AG10803 (cell line): ENCODE data around the gene NBPF20.
"Not testable (repeated sequence)": the region's sequence is repeated elsewhere in the genome, so short reads cannot be mapped to it uniquely, and the experiment has no call there.

ENCODE experiments used
- DNase-seq: peaks from one replicate; pipeline ENCODE4 v3.0.0; 2010; ENCODE audit warnings: low read depth
- H3K4me3 ChIP-seq: 2 replicates; pipeline ENCODE4 v1.5.1; 2011; ENCODE audit warnings: mild to moderate bottlenecking, low read length, control low read depth
- CTCF ChIP-seq: conservative IDR thresholded peaks from 2 replicates; pipeline ENCODE4 v1.5.1; 2011; ENCODE audit warnings: mild to moderate bottlenecking, low read length, control low read depth, inconsistent platforms

The NBPF20 gene

GRCh38 chr1:145425436-145426029, at the start of gene NBPF20:
Gene NBPF20 (minus strand): TSS chr1:145425603. CDS start chr1:145405272, 20,331 bp downstream.
- no peak for TF ChIP-seq CTCF

GRCh38 chr1:145474837-145475368, 49.5 kb upstream of the NBPF20 start:
- DNase-seq, H3K4me3 ChIP-seq: not testable (repeated sequence)

More at GRCh38 chr1:145425436-145426029, at the start of gene NBPF20:
- peak within 1 kb of the TSS; percentile 71 for H3K4me3 ChIP-seq
- peak; percentile 43 for DNase-seq

GRCh38 chr1:145472731-145473130, 47.3 kb upstream of the NBPF20 start:
- DNase-seq, H3K4me3 ChIP-seq: not testable (repeated sequence)

- H3K4me3 ChIP-seq, DNase-seq: not testable (repeated sequence)
These were observed 46.0 kb upstream of the NBPF20 start for GRCh38 chr1:145471365-145471764.

GRCh38 chr1:145465405-145466144, 40.2 kb upstream of the NBPF20 start:
- peak overlapping the region; percentile 56 for H3K4me3 ChIP-seq

GRCh38 chr1:145464708-145465336, 39.4 kb upstream of the NBPF20 start:
- peak overlapping the region; percentile 56 for H3K4me3 ChIP-seq
- not testable (repeated sequence) for DNase-seq

More at GRCh38 chr1:145465405-145466144, 40.2 kb upstream of the NBPF20 start:
- DNase-seq: peak; percentile 85

- H3K4me3 ChIP-seq, DNase-seq: not testable (repeated sequence)
These were observed 38.6 kb upstream of the NBPF20 start for GRCh38 chr1:145464017-145464416.

GRCh38 chr1:145460684-145461083, 35.3 kb upstream of the NBPF20 start:
- DNase-seq, H3K4me3 ChIP-seq: not testable (repeated sequence)

GRCh38 chr1:145460048-145460447, 34.6 kb upstream of the NBPF20 start:
- not testable (repeated sequence) for DNase-seq, H3K4me3 ChIP-seq

GRCh38 chr1:145459591-145459990, 34.2 kb upstream of the NBPF20 start:
- DNase-seq, H3K4me3 ChIP-seq: not testable (repeated sequence)

GRCh38 chr1:145459063-145459462, 33.7 kb upstream of the NBPF20 start:
- DNase-seq, H3K4me3 ChIP-seq: not testable (repeated sequence)

- H3K4me3 ChIP-seq, DNase-seq: not testable (repeated sequence)
These were observed 29.4 kb upstream of the NBPF20 start for GRCh38 chr1:145454824-145455177.

GRCh38 chr1:145453873-145454823, 28.7 kb upstream of the NBPF20 start:
- H3K4me3 ChIP-seq, DNase-seq: not testable (repeated sequence)

- not testable (repeated sequence) for H3K4me3 ChIP-seq, DNase-seq
These were observed 27.1 kb upstream of the NBPF20 start for GRCh38 chr1:145452506-145452905.

GRCh38 chr1:145451914-145452313, 26.5 kb upstream of the NBPF20 start:
- not testable (repeated sequence) for DNase-seq

GRCh38 chr1:145445219-145445618, 19.8 kb upstream of the NBPF20 start:
- not testable (repeated sequence) for DNase-seq, H3K4me3 ChIP-seq

More at GRCh38 chr1:145451914-145452313, 26.5 kb upstream of the NBPF20 start:
- H3K4me3 ChIP-seq: not testable (repeated sequence)

- not testable (repeated sequence) for DNase-seq, H3K4me3 ChIP-seq
These were observed 16.9 kb upstream of the NBPF20 start for GRCh38 chr1:145442340-145442739.
